ENCODE results near the gene EPHA2.
"Not testable (repeated sequence)": the region's sequence is repeated elsewhere in the genome, so short reads cannot be mapped to it uniquely, and the experiment has no call there.

EPHA2 gene

DNA sequence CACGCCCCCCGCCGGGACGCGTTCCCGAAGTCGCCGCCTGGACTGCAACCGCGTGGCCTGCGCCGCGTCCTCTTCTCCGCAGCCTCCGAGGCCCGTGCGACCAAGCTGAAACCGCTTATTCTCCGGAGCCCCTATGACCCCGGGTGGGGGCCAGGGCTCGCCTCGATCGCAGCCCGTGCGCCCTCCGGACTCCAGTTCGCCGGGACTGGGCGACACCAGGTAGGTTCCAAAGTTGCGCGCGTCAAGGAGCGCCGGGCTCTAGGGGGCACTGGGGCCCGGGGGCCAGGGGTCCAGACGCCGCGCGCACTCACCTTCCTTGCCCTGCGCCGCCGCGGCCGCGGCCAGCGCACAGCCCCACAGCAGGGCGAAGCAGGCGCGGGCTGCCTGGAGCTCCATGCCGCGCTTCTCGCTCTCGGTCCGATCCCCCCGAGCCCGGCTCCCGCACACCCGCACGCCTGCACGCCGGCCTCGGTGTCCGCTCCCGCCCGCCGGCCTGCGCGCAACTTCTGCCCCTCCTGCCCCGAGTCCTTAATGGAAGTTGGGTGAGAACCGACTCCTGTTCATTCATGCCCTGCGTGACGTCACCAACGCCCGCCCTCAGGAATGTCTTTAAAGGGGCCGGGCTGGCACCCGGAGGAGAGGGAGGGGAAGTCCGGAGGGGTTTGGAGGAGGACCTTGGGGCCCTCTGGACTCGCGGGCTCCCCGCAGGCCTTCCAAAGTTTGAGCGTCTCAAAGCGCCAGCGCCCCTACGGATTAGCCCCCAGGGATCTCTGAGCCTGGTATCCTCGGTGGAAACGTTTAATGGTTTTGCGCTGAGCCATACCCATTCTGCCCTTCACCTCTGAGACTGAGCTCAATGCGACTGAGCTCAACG lies at the start of gene EPHA2:
Gene EPHA2, minus strand, starts transcription at position 533 of the 874 bp plus-strand sequence. Its CDS starts 137 bp downstream, at position 396.
- peak; percentile 68 for DNase-seq (ENCODE audit: low read depth)

GRCh38 chr1:16205334-16205671 lies 49.4 kb upstream of the EPHA2 start:
- no peak for DNase-seq (ENCODE audit: low read depth)

DNA sequence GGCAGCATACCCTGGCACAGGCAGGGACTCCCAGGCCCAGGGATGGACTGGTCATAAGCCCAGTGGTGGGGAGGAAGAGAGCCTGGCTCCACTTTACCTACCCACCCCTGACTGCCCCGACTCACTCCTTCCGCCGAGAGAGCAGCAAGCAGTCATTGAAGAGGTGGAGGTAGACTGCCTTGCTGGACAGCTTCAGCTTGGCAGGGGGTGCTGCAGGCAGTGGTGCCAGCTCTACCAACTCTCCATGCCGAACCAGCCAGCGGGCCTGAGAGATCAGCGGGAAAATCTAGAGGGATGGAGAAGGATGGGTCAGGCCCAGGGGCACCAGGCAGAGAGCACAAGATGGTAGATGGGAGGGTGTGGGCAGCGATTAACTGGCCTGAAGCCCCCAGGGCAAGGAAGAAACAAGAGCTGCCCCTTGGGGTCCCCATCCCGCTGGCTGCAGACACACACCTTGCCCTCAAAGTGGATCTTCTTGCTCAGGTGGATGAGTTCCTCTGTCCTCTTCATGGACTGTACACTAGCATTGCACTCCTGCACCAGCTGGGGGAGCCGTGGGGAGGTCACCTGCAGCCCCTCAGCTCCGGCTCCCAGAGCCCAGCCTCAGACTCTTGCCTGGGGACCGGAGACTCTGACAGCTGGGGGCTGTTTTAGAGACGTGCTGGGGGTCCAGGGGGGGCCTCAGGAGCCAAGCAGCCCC lies 48.9 kb upstream of the EPHA2 start:
- DNase-seq (ENCODE audit: low read depth): no peak

DNA sequence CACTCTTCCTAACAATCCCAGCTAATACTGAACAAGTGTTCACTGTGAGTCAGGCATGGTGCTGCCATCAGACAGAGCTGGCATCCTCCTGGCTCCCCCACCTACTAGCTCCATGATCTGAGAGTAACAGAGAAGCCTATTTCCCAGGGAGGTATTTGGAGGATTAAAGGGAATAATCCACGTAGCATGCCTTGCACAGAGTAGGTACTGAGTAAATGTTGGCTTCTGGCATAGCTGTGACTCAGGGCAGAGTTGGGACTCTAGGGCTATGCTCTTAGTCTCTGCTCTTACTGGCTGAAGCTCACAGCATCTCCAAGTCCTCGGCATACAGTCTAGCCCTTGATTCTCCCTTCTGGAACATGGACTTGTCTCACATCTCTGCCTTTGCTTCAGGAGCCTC lies 48.3 kb upstream of the EPHA2 start:
- no peak for DNase-seq (ENCODE audit: low read depth)

DNA sequence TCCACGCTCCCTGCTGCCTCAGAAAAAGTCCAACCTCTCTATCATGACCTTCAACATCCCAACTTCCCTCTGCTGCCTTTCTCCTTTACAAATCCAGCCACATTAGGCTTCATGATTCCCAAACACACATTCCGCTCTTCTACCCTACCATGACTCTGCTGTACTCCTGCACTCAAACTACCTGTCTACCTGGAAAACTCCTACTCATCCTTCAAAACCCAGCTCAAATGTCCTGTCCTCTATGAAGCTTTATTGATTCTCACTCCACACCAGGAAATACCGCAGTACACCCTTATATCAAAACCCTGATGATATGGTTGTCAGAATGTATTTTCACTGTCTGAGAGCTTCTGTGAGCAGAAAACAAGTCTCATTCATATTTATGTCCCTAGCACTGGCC lies 47.7 kb upstream of the EPHA2 start:
- DNase-seq (ENCODE audit: low read depth): no peak

DNA sequence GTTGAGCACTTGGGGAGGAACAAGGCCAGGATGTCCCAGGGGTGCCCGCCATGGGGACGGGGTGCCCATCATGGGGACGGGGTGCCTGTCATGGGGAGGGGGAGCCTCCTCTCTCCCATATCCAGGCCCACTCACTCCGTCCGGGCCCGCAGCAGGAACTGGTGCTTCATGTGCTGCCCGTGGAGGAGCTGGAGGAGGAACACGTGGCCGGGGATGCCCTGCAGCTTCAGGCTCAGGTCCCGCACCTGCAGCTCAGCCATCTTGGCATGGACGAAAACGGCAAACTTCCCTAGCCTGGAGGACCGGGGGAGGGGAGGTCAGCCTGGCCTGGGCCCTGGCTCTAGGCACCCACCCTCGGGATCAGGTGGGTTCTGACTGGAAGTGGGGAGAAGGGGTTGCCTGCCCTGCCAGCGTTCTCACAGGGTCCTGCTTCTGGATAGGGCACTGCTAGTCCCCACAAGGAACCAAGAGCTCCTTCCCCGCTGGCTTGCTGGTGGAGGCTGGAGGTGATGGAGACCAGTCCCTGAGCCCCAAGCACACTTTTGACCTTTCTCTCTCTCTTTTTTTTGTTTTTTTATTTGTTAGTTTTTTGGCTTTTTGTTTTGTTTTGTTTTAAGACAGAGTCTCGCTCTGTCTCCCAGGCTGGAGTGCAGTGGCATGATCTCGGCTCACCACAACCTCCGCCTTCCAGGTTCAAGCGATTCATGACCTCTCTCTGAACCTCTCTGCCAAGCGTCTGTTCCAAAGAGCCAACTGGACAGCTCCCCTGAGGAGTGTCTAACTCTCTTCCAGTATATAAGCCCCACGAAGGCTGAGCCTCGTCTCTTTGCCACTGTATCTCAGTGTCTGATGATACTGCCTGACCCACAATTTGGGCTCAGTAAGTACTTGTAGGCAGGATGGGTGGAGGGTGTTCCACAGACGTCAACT lies 46.7 kb upstream of the EPHA2 start:
- no peak for DNase-seq (ENCODE audit: low read depth)

- no peak for DNase-seq (ENCODE audit: low read depth)
Measured at GRCh38 chr1:16199700-16200099, 43.8 kb upstream of the EPHA2 start.

DNA sequence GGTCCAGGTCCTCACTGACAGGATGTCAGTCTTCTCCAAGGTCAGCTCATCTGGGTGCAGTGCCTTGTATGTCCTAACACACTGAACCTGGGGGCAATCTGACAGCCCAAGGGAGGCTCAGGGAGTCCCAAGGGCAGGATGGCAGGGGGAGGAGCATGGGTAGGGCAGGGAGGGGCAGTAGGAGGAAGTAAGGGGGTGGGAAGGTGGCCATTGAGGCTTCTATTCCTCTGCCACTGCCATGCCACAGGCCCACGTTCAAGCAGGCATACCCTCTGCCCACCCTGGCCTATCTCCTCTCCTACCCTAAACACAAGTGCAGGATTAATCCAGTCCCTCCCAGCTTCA lies 43.3 kb upstream of the EPHA2 start:
- no peak for DNase-seq (ENCODE audit: low read depth)

GRCh38 chr1:16198444-16199156 lies 42.7 kb upstream of the EPHA2 start:
- no peak for DNase-seq (ENCODE audit: low read depth)

DNA sequence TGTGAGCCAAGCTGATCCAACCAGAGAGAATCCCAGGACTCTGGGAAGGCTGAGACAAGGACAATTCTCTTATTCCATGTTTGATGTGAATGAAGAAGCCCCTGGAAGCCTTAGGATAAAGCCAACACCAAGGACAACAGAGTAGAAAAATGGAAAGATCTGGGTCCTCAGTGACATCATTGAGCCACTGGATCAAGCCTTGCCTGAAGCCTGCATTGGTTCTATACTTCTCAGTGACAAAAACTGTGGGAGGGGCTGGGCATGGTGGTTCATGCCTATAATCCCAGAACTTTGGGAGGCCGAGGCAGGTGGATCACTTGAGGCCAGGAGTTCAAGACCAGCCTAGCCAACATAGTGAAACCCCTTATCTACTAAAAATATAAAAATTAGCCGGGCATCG lies 41.0 kb upstream of the EPHA2 start:
- DNase-seq (ENCODE audit: low read depth): no peak

- not testable (repeated sequence) for DNase-seq (ENCODE audit: low read depth)
Measured at GRCh38 chr1:16196139-16196538, 40.3 kb upstream of the EPHA2 start.

- peak; percentile 65 for DNase-seq (ENCODE audit: low read depth)
Measured at GRCh38 chr1:16195518-16195905, 39.6 kb upstream of the EPHA2 start.

DNA sequence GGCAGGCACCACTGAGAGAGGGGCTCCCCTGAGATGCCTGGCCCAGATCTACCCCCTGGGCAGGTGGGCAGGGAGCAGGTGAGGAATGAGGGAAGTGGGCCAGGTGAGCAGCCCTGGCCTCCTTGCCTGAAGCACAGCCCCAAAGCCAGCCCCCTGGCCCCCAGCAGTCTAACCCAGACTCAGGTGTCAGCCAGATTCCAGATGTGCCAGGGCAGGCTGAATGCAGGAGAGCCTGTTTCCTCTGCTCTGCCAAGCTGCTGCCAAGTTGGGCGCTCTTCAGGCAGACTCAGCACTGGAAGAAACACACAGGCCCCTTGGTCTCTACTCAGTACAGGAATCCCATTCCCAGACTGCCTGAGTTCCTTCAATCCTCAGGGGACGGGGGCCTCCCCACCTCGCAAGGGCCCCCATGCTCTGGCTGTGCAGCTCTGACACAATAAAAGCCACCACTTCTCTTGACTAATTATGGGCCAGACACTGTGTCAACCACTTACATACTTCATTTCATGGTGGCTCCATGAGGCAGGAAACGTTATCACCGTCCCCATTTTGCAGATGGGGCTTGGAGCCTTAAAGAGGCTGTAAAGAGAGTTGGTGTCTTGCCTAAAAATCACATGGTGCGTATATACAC lies 36.2 kb upstream of the EPHA2 start:
- no peak for DNase-seq (ENCODE audit: low read depth)

DNA sequence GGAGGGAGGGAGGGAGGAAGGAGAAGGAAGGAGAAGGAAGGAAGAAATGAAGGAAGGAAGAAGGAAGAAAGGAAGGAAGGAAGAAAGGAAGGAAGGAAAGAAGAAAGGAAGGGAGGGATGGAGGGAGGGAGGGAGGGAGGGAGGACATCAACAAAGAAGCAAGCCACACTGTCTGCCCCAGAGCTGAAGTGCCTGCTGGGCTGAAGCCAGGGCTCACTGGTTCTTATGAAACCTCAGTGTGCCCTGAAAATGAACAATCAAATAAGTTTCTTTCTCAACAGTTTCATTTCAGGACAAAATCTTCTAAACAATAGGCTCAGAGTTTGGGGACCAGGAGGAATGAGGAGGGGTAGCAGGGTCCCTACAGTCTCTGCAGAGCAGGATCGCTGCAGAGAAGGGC lies 35.4 kb upstream of the EPHA2 start:
- no peak for DNase-seq (ENCODE audit: low read depth)

- DNase-seq (ENCODE audit: low read depth): peak; percentile 47
Measured at GRCh38 chr1:16189921-16190621, 34.2 kb upstream of the EPHA2 start.

GRCh38 chr1:16189003-16189402 lies 33.1 kb upstream of the EPHA2 start:
- no peak for DNase-seq (ENCODE audit: low read depth)

DNA sequence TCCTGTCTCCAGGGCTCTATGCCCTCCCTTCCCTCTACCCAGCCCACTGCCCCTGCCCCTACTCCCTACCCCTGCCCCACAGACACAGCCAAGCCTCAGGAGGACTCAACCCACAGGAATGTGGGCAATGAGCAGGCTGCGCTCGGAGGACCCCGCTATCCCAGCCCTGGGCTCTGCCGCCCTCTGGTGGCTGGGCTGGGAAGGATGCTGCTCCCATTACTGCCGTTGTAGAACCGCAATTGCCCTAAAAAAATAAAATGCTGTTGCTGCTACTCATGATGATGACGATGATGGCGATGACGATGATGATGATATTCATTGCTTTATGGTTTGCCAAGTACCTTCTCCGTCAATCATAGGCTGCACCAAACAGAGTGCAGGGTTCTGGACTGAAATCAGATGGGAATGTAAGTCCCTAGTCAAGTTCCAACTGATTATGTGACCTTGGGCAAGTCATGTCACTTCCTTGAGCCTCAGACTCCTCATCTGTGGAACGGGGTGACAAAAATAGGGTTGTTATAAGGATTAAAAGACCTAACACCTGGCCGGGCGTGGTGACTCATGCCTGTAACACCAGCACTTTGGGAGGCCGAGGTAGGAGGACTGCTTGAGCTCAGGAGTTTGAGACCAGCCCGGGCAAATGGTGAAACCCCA lies 32.0 kb upstream of the EPHA2 start:
- DNase-seq (ENCODE audit: low read depth): peak; percentile 49

GRCh38 chr1:16186655-16187235 lies 30.9 kb upstream of the EPHA2 start:
- DNase-seq (ENCODE audit: low read depth): no peak

GRCh38 chr1:16184557-16185303 lies 28.9 kb upstream of the EPHA2 start:
- DNase-seq (ENCODE audit: low read depth): no peak
